Sigmoid colon (tissue), 4 donors: Measurements from ENCODE around the gene ANXA5.

Experiments used
- POLR2A ChIP-seq, 2 donors: fragments of 450-650 bp; IDR thresholded peaks; one replicate each; pipeline ENCODE4 v1.6.1; 2016; ENCODE audit warnings: antibody characterized with exemption in 2 of 2, mild to moderate bottlenecking in 2 of 2, moderate library complexity in 2 of 2
- POLR2AphosphoS5 ChIP-seq, 4 donors: sonication (generic); formaldehyde crosslinking; IDR thresholded peaks; one replicate each; pipeline ENCODE4 v1.6.1; 2017; ENCODE audit warnings: antibody characterized with exemption in 4 of 4
- TF ChIP-seq, protein P1 (sequence below), 4 experiments: fragments of 450-650 bp in 3 of 4; fragments of 200-600 bp in 1 of 4; IDR thresholded peaks; one replicate each; pipeline ENCODE4 v1.5.1; 2016 to 2019; ENCODE audit warnings: antibody characterized with exemption in 4 of 4, mild to moderate bottlenecking in 3 of 4, moderate library complexity in 2 of 4

DNA sequence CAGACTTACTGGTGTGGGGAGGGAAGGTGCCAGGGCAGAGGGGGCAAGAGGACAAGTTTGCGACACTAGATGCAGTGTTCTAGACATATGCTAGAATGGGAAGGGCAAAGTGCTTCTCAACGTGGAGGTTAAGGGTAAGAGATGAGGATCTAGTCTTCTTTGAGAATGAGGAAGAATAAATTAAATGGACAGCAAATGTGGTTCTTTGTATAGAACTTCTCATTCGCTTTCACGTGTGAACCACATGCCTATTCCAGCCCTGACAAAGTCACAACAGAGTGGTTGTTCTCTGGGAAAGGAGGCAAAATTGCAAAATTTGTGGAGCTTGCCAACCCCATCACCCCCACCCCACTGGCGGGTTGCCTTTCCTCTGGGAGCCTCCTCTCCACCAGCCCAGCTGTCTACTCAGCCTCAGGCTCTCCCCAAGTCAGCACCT, 1.5 kb upstream of the ANXA5 start:
- TF ChIP-seq POLR2AphosphoS5 (IDR thresholded peaks at IDR 0.05) = no peak
- TF ChIP-seq POLR2A (IDR thresholded peaks at IDR 0.05) = no peak
- TF ChIP-seq, protein P1, sequence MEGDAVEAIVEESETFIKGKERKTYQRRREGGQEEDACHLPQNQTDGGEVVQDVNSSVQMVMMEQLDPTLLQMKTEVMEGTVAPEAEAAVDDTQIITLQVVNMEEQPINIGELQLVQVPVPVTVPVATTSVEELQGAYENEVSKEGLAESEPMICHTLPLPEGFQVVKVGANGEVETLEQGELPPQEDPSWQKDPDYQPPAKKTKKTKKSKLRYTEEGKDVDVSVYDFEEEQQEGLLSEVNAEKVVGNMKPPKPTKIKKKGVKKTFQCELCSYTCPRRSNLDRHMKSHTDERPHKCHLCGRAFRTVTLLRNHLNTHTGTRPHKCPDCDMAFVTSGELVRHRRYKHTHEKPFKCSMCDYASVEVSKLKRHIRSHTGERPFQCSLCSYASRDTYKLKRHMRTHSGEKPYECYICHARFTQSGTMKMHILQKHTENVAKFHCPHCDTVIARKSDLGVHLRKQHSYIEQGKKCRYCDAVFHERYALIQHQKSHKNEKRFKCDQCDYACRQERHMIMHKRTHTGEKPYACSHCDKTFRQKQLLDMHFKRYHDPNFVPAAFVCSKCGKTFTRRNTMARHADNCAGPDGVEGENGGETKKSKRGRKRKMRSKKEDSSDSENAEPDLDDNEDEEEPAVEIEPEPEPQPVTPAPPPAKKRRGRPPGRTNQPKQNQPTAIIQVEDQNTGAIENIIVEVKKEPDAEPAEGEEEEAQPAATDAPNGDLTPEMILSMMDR (IDR thresholded peaks at IDR 0.05) = no peak
